GM19023 (cell line): ENCODE results near the gene EFNA2.

Experiments used
- ATAC-seq: cut with Tn5 transposase; IDR thresholded peaks from one replicate; pipeline ENCODE4 v1.9.1; 2021; ENCODE audit warnings: mild to moderate bottlenecking, moderate library complexity; ENCODE audit not compliant: unreplicated experiment

Gene EFNA2

GRCh38 chr19:1283207-1283916 is 2.3 kb upstream of the EFNA2 start:
- no peak for ATAC-seq

DNA sequence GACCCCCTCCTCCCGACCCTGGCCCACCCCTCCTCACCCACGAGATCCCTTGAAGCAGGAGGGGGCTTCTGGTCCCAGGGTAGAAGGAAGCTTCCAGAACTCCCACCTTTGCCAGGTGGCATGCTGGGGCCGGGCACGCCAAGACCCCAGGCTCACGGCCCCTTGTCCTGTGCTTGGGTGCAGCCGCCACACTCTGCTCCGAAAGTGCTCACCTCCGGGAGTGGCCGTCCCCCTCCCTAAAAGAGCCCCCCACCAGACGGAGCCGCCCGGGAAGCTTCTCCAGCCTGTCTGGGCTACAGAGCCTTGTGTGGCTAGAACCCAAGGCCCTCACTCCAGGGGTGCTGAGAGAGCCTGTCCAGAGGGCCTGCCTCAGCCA is 1.8 kb upstream of the EFNA2 start:
- ATAC-seq = no peak

- no peak for ATAC-seq
These were observed 1.2 kb upstream of the EFNA2 start for GRCh38 chr19:1284293-1284978.

GRCh38 chr19:1284979-1285736 is 515 bp upstream of the EFNA2 start:
- ATAC-seq = no peak

DNA sequence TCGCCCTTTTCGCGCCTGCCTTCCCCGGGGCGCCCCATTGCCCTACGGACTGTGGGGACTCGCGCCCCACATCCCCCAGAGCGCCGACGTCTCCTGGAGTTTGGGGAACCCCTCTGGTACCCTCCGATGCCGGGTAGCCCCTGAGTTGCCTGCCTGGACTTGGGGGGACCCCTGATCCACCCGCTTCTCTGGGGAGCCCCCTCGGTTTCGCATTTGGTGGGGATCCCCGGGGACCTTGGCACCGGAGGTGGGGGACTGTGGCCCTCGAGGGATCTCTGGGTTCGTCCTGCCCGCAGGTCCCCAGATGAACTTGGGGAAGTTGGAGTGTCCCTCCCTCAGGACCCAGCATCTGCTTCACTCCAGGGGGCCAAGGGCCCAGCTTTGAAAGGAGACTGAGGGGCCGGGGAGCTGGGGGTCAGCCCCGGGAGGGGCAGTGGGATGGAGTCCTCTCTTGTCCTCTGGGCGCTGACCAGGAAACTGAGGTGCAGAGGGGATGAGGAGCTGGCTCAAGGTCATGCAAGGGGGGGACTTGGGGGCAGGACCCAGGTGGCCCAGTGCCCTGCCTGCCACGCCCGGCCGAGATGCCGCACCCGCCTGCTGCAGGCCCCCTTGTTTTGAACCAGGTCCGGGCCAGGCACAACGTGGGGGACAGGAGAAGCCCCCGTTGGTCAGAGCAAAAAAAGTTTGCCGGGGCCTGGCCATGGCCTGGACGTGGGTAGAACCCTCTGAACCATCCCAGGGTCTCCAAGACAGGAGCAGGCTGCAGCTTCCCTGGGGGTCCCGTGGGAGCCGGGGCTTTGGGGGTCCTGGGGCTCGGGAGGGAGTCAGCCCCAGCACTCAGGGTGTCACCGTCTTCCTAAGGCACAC is 1.0 kb downstream of the EFNA2 start:
- ATAC-seq = no peak

- no peak for ATAC-seq
These were observed 1.9 kb downstream of the EFNA2 start for GRCh38 chr19:1287354-1288225.

DNA sequence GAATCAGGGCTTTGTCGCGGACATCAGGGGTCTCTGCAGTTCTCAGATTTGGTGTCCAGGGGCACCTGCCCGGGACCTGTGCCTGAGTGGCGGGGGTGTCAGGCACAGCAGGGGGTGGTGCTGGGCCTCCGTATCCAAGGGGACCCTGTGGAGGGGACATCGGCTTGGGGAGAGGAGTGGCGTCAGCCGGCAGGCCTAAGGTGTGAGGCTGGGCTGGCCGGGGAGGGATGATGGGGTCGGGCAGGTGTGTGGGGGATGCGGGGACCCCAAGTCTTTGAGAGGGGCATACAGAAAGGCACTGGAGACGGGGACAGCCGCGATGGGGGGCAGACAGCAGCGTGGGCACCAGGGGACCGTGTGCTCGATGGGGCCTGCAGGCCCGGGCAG is 2.5 kb downstream of the EFNA2 start:
- ATAC-seq = no peak

DNA sequence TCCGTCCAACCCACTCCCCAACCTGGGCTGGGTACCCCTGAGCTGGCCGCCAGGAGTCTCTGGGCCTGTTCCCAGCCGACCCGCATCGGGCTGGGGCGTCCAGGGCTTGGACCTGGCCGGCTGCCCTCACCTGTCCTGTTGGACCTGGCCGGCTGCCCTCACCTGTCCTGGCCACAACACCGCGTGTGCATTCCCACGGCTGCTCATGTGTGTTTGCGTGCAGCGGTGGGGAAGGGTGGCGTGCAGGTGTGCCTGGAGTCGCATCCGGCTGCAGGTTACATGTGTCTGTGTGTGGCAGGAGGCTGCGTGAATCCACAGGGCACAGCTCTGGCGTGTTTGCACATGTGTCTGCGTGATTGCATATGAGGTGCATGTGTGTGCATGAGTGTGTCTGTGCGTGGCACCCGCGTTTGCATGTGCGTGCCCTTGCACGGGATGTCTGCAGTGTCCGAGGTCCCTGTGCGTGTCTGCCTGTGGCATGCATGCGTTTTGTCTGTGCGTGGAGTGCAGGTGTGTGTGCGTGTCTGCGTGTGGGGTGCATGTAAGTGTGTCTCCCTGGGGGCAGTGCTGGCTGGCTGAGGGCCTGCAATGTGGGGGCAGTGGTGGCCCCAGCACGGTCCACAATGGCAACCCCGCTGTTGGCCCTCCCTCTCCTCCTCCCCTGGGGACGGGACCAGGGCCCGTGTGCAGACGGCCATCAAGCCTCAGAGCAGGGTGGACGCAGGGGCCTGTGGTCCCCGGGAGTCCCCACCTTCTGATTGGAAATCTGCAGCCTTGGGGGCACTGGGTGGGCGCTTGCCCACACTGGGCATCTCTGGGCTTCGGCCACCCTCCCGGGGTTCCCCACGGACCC is 3.4 kb downstream of the EFNA2 start:
- ATAC-seq = no peak

DNA sequence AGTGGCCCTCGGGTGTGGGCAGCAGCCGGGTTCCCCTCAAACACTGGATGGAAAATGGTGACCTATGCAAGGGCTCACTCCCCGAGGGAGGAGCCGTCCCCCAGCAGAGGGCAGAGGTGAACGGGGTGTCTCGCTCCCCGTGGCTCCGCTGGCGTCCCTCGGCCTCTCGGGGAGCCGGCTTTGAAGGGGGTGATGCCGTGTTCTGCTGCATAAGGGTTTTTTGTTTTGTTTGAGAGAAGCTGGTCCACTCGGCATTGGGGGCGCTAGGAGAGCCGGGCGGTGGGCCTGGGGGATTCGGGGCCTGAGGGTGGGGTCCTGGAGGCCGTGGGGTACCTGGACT is 4.0 kb downstream of the EFNA2 start:
- ATAC-seq = no peak

GRCh38 chr19:1290196-1290702 is 4.6 kb downstream of the EFNA2 start:
- no peak for ATAC-seq

DNA sequence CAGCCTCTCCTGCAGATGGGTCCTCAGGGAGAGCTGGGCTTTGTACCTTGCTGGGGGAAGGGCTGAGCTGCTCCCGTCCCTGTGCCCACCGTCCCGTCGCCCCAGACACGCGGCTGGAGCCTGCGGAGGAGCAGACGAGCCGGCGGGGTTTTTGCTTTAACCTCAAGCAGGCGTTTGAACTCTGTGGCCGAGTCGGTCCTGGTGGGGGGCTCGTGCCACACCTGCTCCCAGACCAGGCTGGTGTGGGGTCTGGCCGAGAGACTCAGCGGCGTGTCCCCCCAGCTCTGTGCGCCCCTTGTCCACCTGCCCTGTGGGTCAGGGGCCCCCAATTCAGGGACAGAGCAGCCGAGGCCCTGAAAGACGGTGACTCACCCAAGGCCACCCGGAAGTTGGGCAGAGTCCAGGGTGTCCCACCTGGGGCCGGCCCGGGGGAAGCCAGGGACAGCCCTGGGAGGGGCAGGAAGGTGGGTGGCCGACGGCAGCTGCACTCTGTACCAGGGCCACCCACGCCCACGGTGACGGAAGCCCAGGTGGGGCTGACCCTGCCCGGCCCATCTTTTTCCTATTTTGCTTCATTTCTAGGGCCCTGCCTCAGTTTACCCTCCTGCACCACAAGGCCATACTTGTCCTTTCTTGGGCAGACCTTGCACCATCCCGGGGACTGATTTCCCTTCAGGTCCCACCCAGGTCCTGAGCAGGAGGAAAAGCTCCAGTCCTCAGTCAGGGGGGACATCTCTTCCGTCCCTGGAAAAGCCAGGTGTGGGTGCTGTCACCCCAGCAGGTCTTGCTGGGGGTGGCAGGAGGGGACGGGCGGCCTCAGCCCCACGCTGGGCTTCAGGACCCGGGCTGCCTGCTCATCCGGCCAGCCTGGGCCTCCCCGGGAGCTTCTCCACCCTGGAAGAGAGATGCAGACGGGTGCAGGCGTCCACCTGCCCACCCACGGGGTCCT is 5.3 kb downstream of the EFNA2 start:
- no peak for ATAC-seq

- no peak for ATAC-seq
These were observed 6.2 kb downstream of the EFNA2 start for GRCh38 chr19:1291761-1292418.

GRCh38 chr19:1292419-1293151 is 6.9 kb downstream of the EFNA2 start:
- ATAC-seq = no peak

GRCh38 chr19:1293782-1294604 is 8.3 kb downstream of the EFNA2 start:
- no peak for ATAC-seq

- no peak for ATAC-seq
These were observed 9.0 kb downstream of the EFNA2 start for GRCh38 chr19:1294688-1295087.
